ENCODE measurements around the gene ACTL6A.

ACTL6A gene

DNA sequence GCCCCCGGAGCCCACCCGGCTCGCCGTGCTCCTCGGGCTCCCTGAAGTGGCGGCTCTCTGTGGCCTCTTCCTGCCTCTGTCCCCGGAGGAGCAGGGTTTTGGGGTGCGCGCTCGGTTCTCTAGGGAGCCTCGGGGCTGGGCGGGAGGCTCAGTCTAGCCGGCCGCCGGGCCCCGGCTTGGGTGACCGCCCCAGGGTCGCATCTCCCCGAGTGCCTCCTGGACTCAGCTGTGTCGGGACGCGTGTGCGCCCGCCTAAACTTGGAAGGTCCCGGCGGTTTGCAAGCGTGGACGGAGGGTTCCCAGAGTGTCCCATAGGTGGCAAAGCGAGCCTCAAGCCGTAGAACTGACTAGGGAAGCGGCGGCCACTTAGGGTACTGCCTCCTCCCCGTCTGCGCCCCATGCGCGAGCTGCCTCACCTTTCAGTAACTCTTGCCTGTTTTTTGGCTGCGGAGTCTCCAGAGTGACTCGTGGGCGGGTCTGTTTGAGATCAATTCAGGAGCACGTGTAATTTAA, 601 bp downstream of the ACTL6A start:
- Mint-ChIP-seq H3K27ac (peak overlapping the region; percentile 92 to 99 (median 95)), H3K4me1 (peaks cover 9% of the 10 kb centered on the region)

GRCh38 chr3:179565496-179565895, 2.8 kb downstream of the ACTL6A start:
- TF ChIP-seq, protein P1, sequence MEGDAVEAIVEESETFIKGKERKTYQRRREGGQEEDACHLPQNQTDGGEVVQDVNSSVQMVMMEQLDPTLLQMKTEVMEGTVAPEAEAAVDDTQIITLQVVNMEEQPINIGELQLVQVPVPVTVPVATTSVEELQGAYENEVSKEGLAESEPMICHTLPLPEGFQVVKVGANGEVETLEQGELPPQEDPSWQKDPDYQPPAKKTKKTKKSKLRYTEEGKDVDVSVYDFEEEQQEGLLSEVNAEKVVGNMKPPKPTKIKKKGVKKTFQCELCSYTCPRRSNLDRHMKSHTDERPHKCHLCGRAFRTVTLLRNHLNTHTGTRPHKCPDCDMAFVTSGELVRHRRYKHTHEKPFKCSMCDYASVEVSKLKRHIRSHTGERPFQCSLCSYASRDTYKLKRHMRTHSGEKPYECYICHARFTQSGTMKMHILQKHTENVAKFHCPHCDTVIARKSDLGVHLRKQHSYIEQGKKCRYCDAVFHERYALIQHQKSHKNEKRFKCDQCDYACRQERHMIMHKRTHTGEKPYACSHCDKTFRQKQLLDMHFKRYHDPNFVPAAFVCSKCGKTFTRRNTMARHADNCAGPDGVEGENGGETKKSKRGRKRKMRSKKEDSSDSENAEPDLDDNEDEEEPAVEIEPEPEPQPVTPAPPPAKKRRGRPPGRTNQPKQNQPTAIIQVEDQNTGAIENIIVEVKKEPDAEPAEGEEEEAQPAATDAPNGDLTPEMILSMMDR (IDR thresholded peaks at IDR 0.05; ENCODE audit: unreplicated experiment in 3 of 3), result no peak
- H3K4me1 Mint-ChIP-seq, result peaks cover 14% of the 10 kb centered on the region

More for the DNA sequence above, 601 bp downstream of the ACTL6A start:
- no peaks in the 10 kb centered on the region for H3K9me3 Mint-ChIP-seq
- H3K36me3 Mint-ChIP-seq (ENCODE audit: low read depth), result no peaks in the 10 kb centered on the region
- H3K27me3 Mint-ChIP-seq (ENCODE audit: low read depth), result no peaks in the 10 kb centered on the region
- TF ChIP-seq, protein P1 (IDR thresholded peaks at IDR 0.05; ENCODE audit: unreplicated experiment in 3 of 3), result peak; percentile 33 to 58 (median 53)
- H3K4me3 Mint-ChIP-seq, result peak overlapping the region; percentile 95 to 97 (median 96)

GRCh38 chr3:179580992-179581391, 18.3 kb downstream of the ACTL6A start:
- Mint-ChIP-seq H3K36me3 (ENCODE audit: low read depth) (peaks cover 59% of the 10 kb centered on the region), H3K4me1 (no peaks in the 10 kb centered on the region), H3K4me3 (no peak overlapping the region), H3K9me3 (no peaks in the 10 kb centered on the region), H3K27ac (no peak overlapping the region), H3K27me3 (ENCODE audit: low read depth) (no peaks in the 10 kb centered on the region)
- TF ChIP-seq, protein P1 (IDR thresholded peaks at IDR 0.05; ENCODE audit: unreplicated experiment in 3 of 3), result no peak

More at GRCh38 chr3:179565496-179565895, 2.8 kb downstream of the ACTL6A start:
- Mint-ChIP-seq H3K27ac (no peak overlapping the region), H3K27me3 (ENCODE audit: low read depth) (no peaks in the 10 kb centered on the region), H3K9me3 (no peaks in the 10 kb centered on the region), H3K36me3 (ENCODE audit: low read depth) (peaks cover 4% of the 10 kb centered on the region), H3K4me3 (no peak overlapping the region)

- TF ChIP-seq, protein P1 (IDR thresholded peaks at IDR 0.05; ENCODE audit: unreplicated experiment in 3 of 3), result no peak
- Mint-ChIP-seq H3K4me3 (no peak overlapping the region), H3K27me3 (ENCODE audit: low read depth) (no peaks in the 10 kb centered on the region), H3K9me3 (no peaks in the 10 kb centered on the region), H3K27ac (no peak overlapping the region), H3K36me3 (ENCODE audit: low read depth) (peaks cover 53% of the 10 kb centered on the region), H3K4me1 (peaks cover 5% of the 10 kb centered on the region)
These were observed 26.4 kb downstream of the ACTL6A start for GRCh38 chr3:179589143-179589542.

GRCh38 chr3:179590669-179591068, 27.9 kb downstream of the ACTL6A start:
- Mint-ChIP-seq H3K4me1 (peaks cover 5% of the 10 kb centered on the region), H3K9me3 (no peaks in the 10 kb centered on the region), H3K27ac (peak overlapping the region in 1 of 3 experiments; percentile 37), H3K27me3 (ENCODE audit: low read depth) (no peaks in the 10 kb centered on the region), H3K4me3 (no peak overlapping the region), H3K36me3 (ENCODE audit: low read depth) (peaks cover 60% of the 10 kb centered on the region)
- TF ChIP-seq, protein P1 (IDR thresholded peaks at IDR 0.05; ENCODE audit: unreplicated experiment in 3 of 3), result no peak

- Mint-ChIP-seq H3K36me3 (ENCODE audit: low read depth) (peaks cover 57% of the 10 kb centered on the region), H3K4me3 (no peak overlapping the region)
These were observed 28.6 kb downstream of the ACTL6A start for GRCh38 chr3:179591313-179591712.

More at GRCh38 chr3:179591313-179591712, 28.6 kb downstream of the ACTL6A start:
- H3K27ac Mint-ChIP-seq, result peak overlapping the region; percentile 1 to 37 (median 8)
- H3K27me3 Mint-ChIP-seq (ENCODE audit: low read depth), result no peaks in the 10 kb centered on the region
- H3K4me1 Mint-ChIP-seq, result peaks cover 5% of the 10 kb centered on the region
- no peaks in the 10 kb centered on the region for H3K9me3 Mint-ChIP-seq
- TF ChIP-seq, protein P1 (IDR thresholded peaks at IDR 0.05; ENCODE audit: unreplicated experiment in 3 of 3), result no peak

All from nephron (organoid).